Endodermal cell (in vitro differentiated cells): ENCODE data around the gene EFEMP2. TPM values are rescaled to one million over a fixed set of nuclear protein-coding genes. Genes with fewer than 3 reads are reported as not detected.

Experiments
- DNase-seq: peaks from one replicate; pipeline ENCODE4 v3.0.0-alpha.2; 2017
- H3K27ac ChIP-seq: 2 replicates; pipeline ENCODE4 v1.5.1; 2013; ENCODE audit warnings: mild to moderate bottlenecking, low read depth, low read length, moderate library complexity
- H3K27me3 ChIP-seq: 2 replicates; pipeline ENCODE4 v1.6.1; 2013; ENCODE audit warnings: mild to moderate bottlenecking, low read length, moderate library complexity; ENCODE audit not compliant: insufficient read depth, control insufficient read depth, poor library complexity, severe bottlenecking
- H3K36me3 ChIP-seq: 2 replicates; pipeline ENCODE4 v1.7.0; 2013; ENCODE audit warnings: mild to moderate bottlenecking, low read length, moderate library complexity; ENCODE audit not compliant: control insufficient read depth, insufficient read depth
- H3K4me1 ChIP-seq: one replicate; pipeline ENCODE4 v1.7.0; 2013; ENCODE audit warnings: low read length; ENCODE audit not compliant: control insufficient read depth, insufficient read depth
- H3K4me3 ChIP-seq: 2 replicates; pipeline ENCODE4 v1.5.1; 2013; ENCODE audit warnings: mild to moderate bottlenecking, low read length, moderate library complexity
- H3K9ac ChIP-seq: 2 replicates; pipeline ENCODE4 v1.6.1; 2013; ENCODE audit warnings: mild to moderate bottlenecking, low read length, moderate library complexity; ENCODE audit not compliant: poor library complexity, severe bottlenecking; ENCODE audit errors: extremely low read depth
- H3K9me3 ChIP-seq: 2 replicates; pipeline ENCODE4 v1.6.1; 2013; ENCODE audit warnings: mild to moderate bottlenecking, low read length, moderate library complexity; ENCODE audit not compliant: control insufficient read depth
- H3K27ac Mint-ChIP-seq: 2 replicates; pipeline ENCODE4 v1.8.0; 2020; ENCODE audit warnings: mixed read lengths
- H3K27me3 Mint-ChIP-seq: 2 replicates; pipeline ENCODE4 v1.8.0; 2021; ENCODE audit warnings: mild to moderate bottlenecking, mixed read lengths; ENCODE audit not compliant: insufficient read depth
- H3K36me3 Mint-ChIP-seq: 2 replicates; pipeline ENCODE4 v1.8.0; 2020; ENCODE audit warnings: low read depth, mixed read lengths
- H3K4me1 Mint-ChIP-seq: 2 replicates; pipeline ENCODE4 v1.8.0; 2020; ENCODE audit warnings: mixed read lengths
- H3K4me3 Mint-ChIP-seq: 2 replicates; pipeline ENCODE4 v1.8.0; 2020; ENCODE audit warnings: mild to moderate bottlenecking, moderate library complexity, mixed read lengths
- H3K9me3 Mint-ChIP-seq: 2 replicates; pipeline ENCODE4 v1.8.0; 2020; ENCODE audit warnings: mild to moderate bottlenecking, mixed read lengths
- WGBS, 2 experiments: methylation state at CpG; one replicate each; pipeline versions ENCODE4 v1.1.5 to v1.1.7; 2013; ENCODE audit warnings: missing lambda C conversion rate in 2 of 2, mixed read lengths in 1 of 2; ENCODE audit not compliant: insufficient coverage in 1 of 2, insufficient read length in 1 of 2; 5-methylcytosine and 5-hydroxymethylcytosine counted together
- total RNA-seq, 2 donors: library from RNA; stranded (reverse); fragmentation: NEBNext Ultra II Directional in 1 of 2; extraction: Animal tissue kit (Norgen Biotek cat#: 25700) in 1 of 2; gene quantifications; 2 replicates in 1 of 2; 3 replicates in 1 of 2; pipeline ENCODE4 v1.2.1, GENCODE V29; 2021
- TF ChIP-seq, protein P1 (sequence below): fragments of 200-600 bp; sonication (generic); conservative IDR thresholded peaks from 2 replicates; pipeline ENCODE4 v1.5.0; 2021; ENCODE audit warnings: antibody characterized with exemption, mild to moderate bottlenecking

The EFEMP2 gene
- total RNA-seq, 2 donors from 2014 or later = 84.5 to 99.6 TPM

- Histone ChIP-seq H3K27me3 (no peaks in the 10 kb centered on the region), H3K36me3 (peaks cover 76% of the 10 kb centered on the region), H3K9ac (no peak overlapping the region), H3K4me3 (no peak overlapping the region), H3K27ac (no peak overlapping the region), H3K4me1 (peaks cover 10% of the 10 kb centered on the region), H3K9me3 (no peaks in the 10 kb centered on the region)
- Mint-ChIP-seq H3K4me3 (no peak overlapping the region), H3K27me3 (no peaks in the 10 kb centered on the region), H3K4me1 (peaks cover 13% of the 10 kb centered on the region), H3K36me3 (peaks cover 60% of the 10 kb centered on the region), H3K27ac (no peak overlapping the region), H3K9me3 (no peaks in the 10 kb centered on the region)
- DNase-seq = no peak
- 91 to 96% methylated on average over 16 to 18 of the region's 18 CpGs for WGBS, 2 experiments
- TF ChIP-seq, protein P1, sequence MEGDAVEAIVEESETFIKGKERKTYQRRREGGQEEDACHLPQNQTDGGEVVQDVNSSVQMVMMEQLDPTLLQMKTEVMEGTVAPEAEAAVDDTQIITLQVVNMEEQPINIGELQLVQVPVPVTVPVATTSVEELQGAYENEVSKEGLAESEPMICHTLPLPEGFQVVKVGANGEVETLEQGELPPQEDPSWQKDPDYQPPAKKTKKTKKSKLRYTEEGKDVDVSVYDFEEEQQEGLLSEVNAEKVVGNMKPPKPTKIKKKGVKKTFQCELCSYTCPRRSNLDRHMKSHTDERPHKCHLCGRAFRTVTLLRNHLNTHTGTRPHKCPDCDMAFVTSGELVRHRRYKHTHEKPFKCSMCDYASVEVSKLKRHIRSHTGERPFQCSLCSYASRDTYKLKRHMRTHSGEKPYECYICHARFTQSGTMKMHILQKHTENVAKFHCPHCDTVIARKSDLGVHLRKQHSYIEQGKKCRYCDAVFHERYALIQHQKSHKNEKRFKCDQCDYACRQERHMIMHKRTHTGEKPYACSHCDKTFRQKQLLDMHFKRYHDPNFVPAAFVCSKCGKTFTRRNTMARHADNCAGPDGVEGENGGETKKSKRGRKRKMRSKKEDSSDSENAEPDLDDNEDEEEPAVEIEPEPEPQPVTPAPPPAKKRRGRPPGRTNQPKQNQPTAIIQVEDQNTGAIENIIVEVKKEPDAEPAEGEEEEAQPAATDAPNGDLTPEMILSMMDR = no peak
Measured at GRCh38 chr11:65864706-65865471, 7.7 kb downstream of the EFEMP2 start.

DNA sequence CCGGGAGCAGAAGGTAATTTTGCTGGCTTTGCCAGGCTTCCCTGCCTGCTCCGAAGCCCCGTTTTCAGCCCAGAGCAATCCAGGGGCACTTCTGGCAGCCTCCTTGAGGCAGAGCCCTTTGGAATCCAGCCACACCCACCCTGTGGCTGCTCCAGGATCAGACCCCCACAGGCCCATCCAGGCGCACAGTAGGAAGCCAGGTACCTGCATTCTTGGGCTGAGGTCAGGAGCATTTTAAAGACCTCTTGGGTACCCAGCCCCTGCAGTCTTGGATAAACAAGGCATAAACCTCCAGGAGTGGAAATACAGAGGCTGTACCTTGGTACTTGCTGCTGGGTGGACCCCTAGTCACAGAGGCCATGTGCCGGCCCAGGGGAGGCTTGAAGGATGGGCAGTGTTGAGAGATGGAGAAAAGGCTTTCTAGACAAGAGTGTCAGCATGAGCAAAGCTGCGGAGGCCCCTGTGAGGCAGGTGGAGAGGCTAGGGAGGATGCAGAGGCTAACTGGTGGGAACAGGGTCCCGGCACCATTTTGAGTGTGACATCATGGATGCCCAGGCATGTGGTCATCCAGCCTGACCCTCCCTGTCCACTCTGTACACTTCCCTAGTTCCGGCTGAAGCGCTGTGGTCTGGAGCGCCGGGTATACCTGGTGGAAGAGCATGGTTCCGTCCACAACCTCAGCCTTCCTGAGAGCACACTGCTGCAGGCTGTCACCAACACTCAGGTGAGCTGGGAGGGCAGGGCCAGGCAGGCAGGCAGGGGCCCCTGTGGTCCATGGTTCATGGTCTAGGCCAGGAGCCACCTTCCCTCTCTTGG is 8.5 kb downstream of the EFEMP2 start:
- no peak for DNase-seq
- H3K36me3 Mint-ChIP-seq = peaks cover 54% of the 10 kb centered on the region
- Histone ChIP-seq H3K4me1 (peaks cover 10% of the 10 kb centered on the region), H3K36me3 (peaks cover 70% of the 10 kb centered on the region), H3K9me3 (no peaks in the 10 kb centered on the region), H3K9ac (no peak overlapping the region), H3K27ac (no peak overlapping the region), H3K4me3 (no peak overlapping the region), H3K27me3 (no peaks in the 10 kb centered on the region)
- no peaks in the 10 kb centered on the region for H3K9me3 Mint-ChIP-seq
- H3K27me3 Mint-ChIP-seq = no peaks in the 10 kb centered on the region
- H3K4me3 Mint-ChIP-seq = no peak overlapping the region
- WGBS, 2 experiments = 86 to 87% methylated on average over 10 to 12 of the region's 12 CpGs
- TF ChIP-seq, protein P1 = no peak
- no peak overlapping the region for H3K27ac Mint-ChIP-seq
- H3K4me1 Mint-ChIP-seq = peaks cover 15% of the 10 kb centered on the region

DNA sequence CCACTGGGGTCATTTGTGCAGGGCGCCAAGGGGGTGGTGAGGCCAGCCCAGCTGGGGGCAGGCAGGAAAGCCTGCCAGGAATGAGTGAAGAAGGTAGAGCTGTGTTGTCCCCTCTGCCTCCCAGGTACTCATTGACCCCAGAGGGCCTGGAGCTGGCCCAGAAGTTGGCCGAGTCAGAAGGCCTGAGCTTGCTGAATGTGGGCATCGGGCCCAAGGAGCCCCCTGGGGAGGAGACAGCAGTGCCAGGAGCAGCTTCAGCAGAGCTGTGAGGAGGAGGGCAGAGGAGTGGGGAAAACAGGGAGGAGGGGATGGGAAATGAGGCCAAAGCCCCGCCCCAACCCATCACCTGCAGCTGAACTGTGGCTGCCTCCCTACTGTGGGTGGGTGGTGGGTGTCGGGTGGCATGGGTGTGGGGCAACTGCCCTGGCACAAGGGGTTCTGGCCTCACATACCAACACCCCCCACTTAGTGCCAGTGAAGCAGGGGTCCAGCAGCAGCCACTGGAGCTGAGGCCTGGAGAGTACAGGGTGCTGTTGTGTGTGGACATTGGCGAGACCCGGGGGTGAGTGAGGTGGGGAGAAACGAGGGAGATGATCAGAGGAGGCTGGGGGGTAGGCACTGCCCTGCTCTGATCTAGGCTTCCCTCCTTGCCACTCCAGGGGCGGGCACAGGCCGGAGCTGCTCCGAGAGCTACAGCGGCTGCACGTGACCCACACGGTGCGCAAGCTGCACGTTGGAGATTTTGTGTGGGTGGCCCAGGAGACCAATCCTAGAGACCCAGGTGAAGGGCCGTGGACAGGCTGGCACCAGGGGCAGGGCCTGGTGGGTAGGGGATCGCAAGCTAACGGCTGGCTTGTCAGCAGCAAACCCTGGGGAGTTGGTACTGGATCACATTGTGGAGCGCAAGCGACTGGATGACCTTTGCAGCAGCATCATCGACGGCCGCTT is 9.4 kb downstream of the EFEMP2 start:
- peaks cover 17% of the 10 kb centered on the region for H3K4me1 Mint-ChIP-seq
- Histone ChIP-seq H3K9ac (no peak overlapping the region), H3K36me3 (peaks cover 61% of the 10 kb centered on the region), H3K9me3 (no peaks in the 10 kb centered on the region), H3K4me3 (no peak overlapping the region), H3K27me3 (no peaks in the 10 kb centered on the region), H3K27ac (no peak overlapping the region), H3K4me1 (peaks cover 10% of the 10 kb centered on the region)
- no peaks in the 10 kb centered on the region for H3K9me3 Mint-ChIP-seq
- H3K36me3 Mint-ChIP-seq = peaks cover 47% of the 10 kb centered on the region
- H3K27me3 Mint-ChIP-seq = no peaks in the 10 kb centered on the region
- H3K27ac Mint-ChIP-seq = peak overlapping the region; percentile 61
- TF ChIP-seq, protein P1 = no peak
- WGBS, 2 experiments = 91 to 97% methylated on average over 19 to 22 of the region's 24 CpGs
- no peak for DNase-seq
- H3K4me3 Mint-ChIP-seq = peak overlapping the region; percentile 35
